Tibial nerve (tissue), 4 donors: ENCODE data around the gene CHMP1B. TPM values are rescaled to one million over a fixed set of nuclear protein-coding genes. Genes with fewer than 3 reads are reported as not detected.

Source experiments
- DNase-seq, 2 donors: peaks; one replicate each; pipeline ENCODE4 v3.0.0-alpha.2; 2019; ENCODE audit warnings: low spot score in 2 of 2
- H3K27ac ChIP-seq, 4 donors: fragments of 200-600 bp; sonication (generic) in 3 of 4; one replicate each; pipeline ENCODE4 v1.5.1; 2017 to 2019; ENCODE audit warnings: mild to moderate bottlenecking in 1 of 4
- H3K27me3 ChIP-seq, 2 donors: fragments of 200-600 bp; sonication (generic) in 1 of 2; one replicate each; pipeline versions ENCODE4 v1.5.1 to v1.6.0; 2017 to 2019
- H3K36me3 ChIP-seq, 3 donors: fragments of 200-600 bp; sonication (generic); one replicate each; pipeline ENCODE4 v1.5.1; 2018 to 2019
- H3K4me1 ChIP-seq, 4 donors: fragments of 200-600 bp; sonication (generic) in 3 of 4; one replicate each; pipeline ENCODE4 v1.5.1; 2017 to 2019
- H3K4me3 ChIP-seq, 4 donors: fragments of 200-600 bp; sonication (generic) in 3 of 4; one replicate each; pipeline ENCODE4 v1.5.1; 2017 to 2019; ENCODE audit warnings: mild to moderate bottlenecking in 1 of 4, moderate library complexity in 1 of 4
- H3K9me3 ChIP-seq, 4 donors: fragments of 200-600 bp; sonication (generic) in 3 of 4; one replicate each; pipeline ENCODE4 v1.5.1; 2017 to 2019
- EP300 ChIP-seq, 2 donors: sonication (generic); formaldehyde crosslinking; IDR thresholded peaks; one replicate each; pipeline ENCODE4 v1.6.1; 2017; ENCODE audit warnings: antibody characterized with exemption in 2 of 2, mild to moderate bottlenecking in 1 of 2
- POLR2A ChIP-seq, 2 donors: fragments of 450-650 bp; IDR thresholded peaks; one replicate each; pipeline ENCODE4 v1.6.1; 2017; ENCODE audit warnings: antibody characterized with exemption in 2 of 2, mild to moderate bottlenecking in 2 of 2, moderate library complexity in 2 of 2
- WGBS, 2 donors: methylation state at CpG; one replicate each; pipeline ENCODE4 v1.1.5; 2018; 5-methylcytosine and 5-hydroxymethylcytosine counted together
- total RNA-seq, 4 donors: library from RNA; depleted of rRNA; stranded (reverse); fragments of >200 nt; gene quantifications; one replicate each; pipeline ENCODE4 v1.1.0, GENCODE V29; 2016
- TF ChIP-seq, protein P1 (sequence below), 5 experiments: fragments of 200-600 bp in 3 of 5; fragments of 450-650 bp in 2 of 5; sonication (generic) in 3 of 5; IDR thresholded peaks; one replicate each; pipeline ENCODE4 v1.5.1; 2016 to 2019; ENCODE audit warnings: antibody characterized with exemption in 5 of 5, mild to moderate bottlenecking in 3 of 5, moderate library complexity in 2 of 5

Gene CHMP1B
- total RNA-seq, 4 donors from 2014 or later = 31.2 to 49.8 (median 38.1) TPM

DNA sequence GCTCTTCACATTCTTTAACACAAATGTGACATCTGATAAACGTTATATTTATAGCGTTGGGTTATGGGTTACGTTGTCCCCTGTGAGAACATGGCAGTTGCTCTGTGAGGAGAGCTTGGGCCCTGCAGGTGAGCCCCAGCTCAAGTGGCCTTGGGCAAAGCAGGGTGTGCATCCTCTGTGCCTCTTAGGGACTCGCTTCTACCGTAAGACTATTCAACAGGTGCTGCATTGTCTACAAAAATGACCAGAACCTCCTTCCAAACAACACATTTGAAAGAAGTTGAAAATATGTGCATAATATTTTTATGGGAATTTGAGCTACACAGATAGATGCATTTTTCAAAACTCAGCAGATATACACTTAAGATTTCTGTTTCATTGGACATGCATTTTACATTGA lies 16.4 kb upstream of the CHMP1B start:
- Histone ChIP-seq H3K27me3 (no peaks in the 10 kb centered on the region), H3K4me1 (no peaks in the 10 kb centered on the region), H3K36me3 (no peaks in the 10 kb centered on the region), H3K27ac (no peak overlapping the region), H3K4me3 (no peak overlapping the region), H3K9me3 (no peaks in the 10 kb centered on the region)
- 68 to 69% methylated on average over 5 of the region's 5 CpGs for WGBS, 2 donors
- DNase-seq = no peak
- no peak for TF ChIP-seq POLR2A (IDR thresholded peaks at IDR 0.05)
- TF ChIP-seq, protein P1, sequence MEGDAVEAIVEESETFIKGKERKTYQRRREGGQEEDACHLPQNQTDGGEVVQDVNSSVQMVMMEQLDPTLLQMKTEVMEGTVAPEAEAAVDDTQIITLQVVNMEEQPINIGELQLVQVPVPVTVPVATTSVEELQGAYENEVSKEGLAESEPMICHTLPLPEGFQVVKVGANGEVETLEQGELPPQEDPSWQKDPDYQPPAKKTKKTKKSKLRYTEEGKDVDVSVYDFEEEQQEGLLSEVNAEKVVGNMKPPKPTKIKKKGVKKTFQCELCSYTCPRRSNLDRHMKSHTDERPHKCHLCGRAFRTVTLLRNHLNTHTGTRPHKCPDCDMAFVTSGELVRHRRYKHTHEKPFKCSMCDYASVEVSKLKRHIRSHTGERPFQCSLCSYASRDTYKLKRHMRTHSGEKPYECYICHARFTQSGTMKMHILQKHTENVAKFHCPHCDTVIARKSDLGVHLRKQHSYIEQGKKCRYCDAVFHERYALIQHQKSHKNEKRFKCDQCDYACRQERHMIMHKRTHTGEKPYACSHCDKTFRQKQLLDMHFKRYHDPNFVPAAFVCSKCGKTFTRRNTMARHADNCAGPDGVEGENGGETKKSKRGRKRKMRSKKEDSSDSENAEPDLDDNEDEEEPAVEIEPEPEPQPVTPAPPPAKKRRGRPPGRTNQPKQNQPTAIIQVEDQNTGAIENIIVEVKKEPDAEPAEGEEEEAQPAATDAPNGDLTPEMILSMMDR (IDR thresholded peaks at IDR 0.05) = no peak

DNA sequence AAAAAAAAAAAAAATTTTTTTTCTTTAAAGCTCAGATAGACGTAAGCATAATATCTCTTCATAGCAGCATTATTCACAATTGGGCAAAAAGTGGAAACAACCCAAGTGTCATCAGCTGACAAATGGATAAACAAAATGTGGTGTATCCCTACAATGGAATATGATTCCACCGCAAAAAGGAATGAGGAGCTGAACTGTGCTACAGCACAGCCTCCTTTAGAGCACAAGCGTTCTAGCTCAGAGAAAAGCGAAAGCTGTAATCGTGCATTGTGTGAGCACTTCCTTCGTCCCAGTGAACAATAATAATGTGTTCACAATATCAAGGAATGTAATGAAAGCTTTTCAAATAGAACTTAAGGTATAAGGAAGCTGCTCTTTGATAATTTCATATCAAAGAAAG lies 11.7 kb upstream of the CHMP1B start:
- Histone ChIP-seq H3K9me3 (no peaks in the 10 kb centered on the region), H3K27ac (no peak overlapping the region), H3K4me1 (no peaks in the 10 kb centered on the region), H3K27me3 (no peaks in the 10 kb centered on the region), H3K36me3 (no peaks in the 10 kb centered on the region), H3K4me3 (no peak overlapping the region)
- DNase-seq = no peak
- 79 to 80% methylated on average over 6 of the region's 6 CpGs for WGBS, 2 donors
- TF ChIP-seq, protein P1 (IDR thresholded peaks at IDR 0.05) = no peak
- TF ChIP-seq EP300 (IDR thresholded peaks at IDR 0.05) = no peak
- no peak for TF ChIP-seq POLR2A (IDR thresholded peaks at IDR 0.05)

GRCh38 chr18:11840493-11840892 lies 10.7 kb upstream of the CHMP1B start:
- DNase-seq = no peak
- no peak overlapping the region for H3K4me3 ChIP-seq
- H3K27ac ChIP-seq = no peak overlapping the region
- TF ChIP-seq EP300 (IDR thresholded peaks at IDR 0.05) (no peak), POLR2A (IDR thresholded peaks at IDR 0.05) (no peak)
- TF ChIP-seq, protein P1 (IDR thresholded peaks at IDR 0.05) = no peak
- H3K4me1 ChIP-seq = no peaks in the 10 kb centered on the region
- H3K36me3 ChIP-seq = no peaks in the 10 kb centered on the region
- no peaks in the 10 kb centered on the region for H3K27me3 ChIP-seq
- no peaks in the 10 kb centered on the region for H3K9me3 ChIP-seq
- WGBS, 2 donors = 53 to 65% methylated on average over 6 of the region's 6 CpGs

DNA sequence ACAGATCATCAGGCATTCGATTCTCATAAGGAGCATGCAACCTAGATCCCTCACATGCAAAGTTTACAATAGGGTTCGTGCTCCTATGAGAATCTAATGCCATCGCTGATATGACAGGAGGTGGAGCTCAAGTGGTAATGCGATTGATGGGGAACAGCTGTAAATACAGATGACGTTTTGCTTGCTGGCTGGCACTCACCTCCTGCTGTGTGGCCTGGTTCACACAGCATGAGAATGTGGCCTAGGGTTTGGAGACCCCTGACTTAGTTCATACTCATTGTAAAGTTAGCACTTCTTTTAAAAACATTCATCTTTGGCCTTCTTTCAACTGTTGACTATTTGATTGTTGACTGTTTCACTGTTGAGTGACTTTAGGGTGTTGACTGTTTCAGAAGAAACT lies 8.7 kb upstream of the CHMP1B start:
- H3K27me3 ChIP-seq = no peaks in the 10 kb centered on the region
- H3K4me1 ChIP-seq = no peaks in the 10 kb centered on the region
- no peak overlapping the region for H3K27ac ChIP-seq
- 78 to 84% methylated on average over 5 of the region's 5 CpGs for WGBS, 2 donors
- H3K36me3 ChIP-seq = no peaks in the 10 kb centered on the region
- TF ChIP-seq, protein P1 (IDR thresholded peaks at IDR 0.05) = no peak
- TF ChIP-seq POLR2A (IDR thresholded peaks at IDR 0.05) (no peak), EP300 (IDR thresholded peaks at IDR 0.05) (no peak)
- no peak overlapping the region for H3K4me3 ChIP-seq
- H3K9me3 ChIP-seq = no peaks in the 10 kb centered on the region
- no peak for DNase-seq

- no peak overlapping the region for H3K4me3 ChIP-seq
- no peaks in the 10 kb centered on the region for H3K27me3 ChIP-seq
- no peak for TF ChIP-seq EP300 (IDR thresholded peaks at IDR 0.05)
- TF ChIP-seq POLR2A (IDR thresholded peaks at IDR 0.05) = no peak
- TF ChIP-seq, protein P1 (IDR thresholded peaks at IDR 0.05) = no peak
- 88 to 91% methylated on average over 6 of the region's 6 CpGs for WGBS, 2 donors
- no peak for DNase-seq
- no peak overlapping the region for H3K27ac ChIP-seq
- H3K36me3 ChIP-seq = no peaks in the 10 kb centered on the region
- H3K4me1 ChIP-seq = peaks cover 0 to 3% (median 0%) of the 10 kb centered on the region in 4 donors
- no peaks in the 10 kb centered on the region for H3K9me3 ChIP-seq
These were observed 6.8 kb upstream of the CHMP1B start for GRCh38 chr18:11844436-11844835.
